NCI-H2029 treated with DMSO at 0.1 percent for 48 hours (cell line): ENCODE measurements around the gene CCDC172.
"Not testable (repeated sequence)": the region's sequence is repeated elsewhere in the genome, so short reads cannot be mapped to it uniquely, and the experiment has no call there.

Source experiments
- DNase-seq: peaks from one replicate; lab custom pipeline; 2025; lab: John Stamatoyannopoulos, UW

The CCDC172 gene

DNA sequence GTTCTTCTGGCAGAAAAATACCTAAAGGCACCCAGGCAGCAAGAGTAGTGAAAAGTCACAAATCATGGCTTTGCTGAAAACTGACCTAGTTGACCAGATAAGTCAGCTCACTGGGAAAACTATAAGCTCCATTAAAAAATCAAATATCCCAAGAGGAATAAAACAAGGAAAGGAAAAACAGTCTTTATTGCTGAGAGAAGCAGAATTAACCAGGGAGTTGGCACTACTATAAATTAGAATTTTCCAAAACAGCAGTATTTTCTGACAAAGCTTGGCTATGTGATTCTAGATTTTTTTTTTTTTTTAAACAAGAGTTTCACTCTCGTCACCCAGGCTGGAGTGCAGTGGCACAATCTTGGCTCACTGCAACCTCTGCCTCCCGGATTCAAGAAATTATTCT is 12.6 kb downstream of the CCDC172 start:
- no peak for DNase-seq

DNA sequence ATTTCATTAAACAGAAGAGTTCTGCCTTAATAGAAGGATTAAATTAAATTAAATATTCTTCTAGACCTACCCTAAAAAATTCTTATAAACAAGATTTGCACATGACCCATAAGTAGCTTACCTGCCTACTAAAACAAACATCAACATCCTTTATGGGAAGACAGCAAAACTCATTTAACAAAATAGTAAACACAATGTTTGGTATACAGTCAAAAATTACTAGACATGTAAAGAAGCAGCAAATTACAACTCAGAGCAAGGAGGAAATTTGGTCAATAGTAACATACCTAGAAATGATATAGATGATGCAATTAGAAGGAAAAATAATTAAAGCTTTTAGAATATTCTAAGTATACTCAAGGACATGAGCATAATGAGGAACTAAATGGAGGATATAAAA is 27.9 kb downstream of the CCDC172 start:
- DNase-seq, result no peak

DNA sequence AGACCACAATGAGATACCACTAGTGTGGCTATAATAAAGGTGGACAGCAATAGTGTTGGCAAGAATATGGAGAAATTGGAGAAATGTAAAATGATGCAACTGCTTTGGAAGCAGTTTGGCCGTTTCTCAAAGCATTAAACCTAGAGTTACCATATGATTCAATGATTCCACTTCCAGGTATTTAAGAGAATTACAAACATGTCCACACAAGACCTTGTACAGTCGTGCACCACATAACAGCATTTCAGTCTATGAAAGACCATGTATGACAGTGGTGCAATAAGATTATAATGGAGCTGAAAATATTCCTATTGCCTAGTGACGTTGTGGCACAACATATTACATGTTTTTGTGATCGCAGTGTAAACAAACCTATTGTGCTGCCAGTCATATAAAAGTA is 29.6 kb downstream of the CCDC172 start:
- no peak for DNase-seq

DNA sequence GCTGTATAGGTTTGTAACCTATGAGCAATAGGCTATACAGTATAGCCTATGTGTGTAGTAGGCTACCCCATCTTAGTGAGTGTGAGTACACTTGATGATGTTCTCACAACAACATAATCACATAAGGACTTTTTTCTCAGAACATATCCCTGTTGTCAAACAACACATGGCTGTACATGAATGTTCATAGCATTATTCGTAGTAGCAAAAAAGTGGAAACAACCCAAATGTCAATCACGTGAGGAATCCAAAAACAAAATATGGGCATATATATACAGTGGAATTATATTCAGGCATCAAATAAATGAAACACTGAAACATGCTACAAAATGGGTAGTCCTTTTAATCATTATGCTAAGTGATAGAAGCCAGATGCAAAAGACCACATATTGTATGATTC is 31.1 kb downstream of the CCDC172 start:
- DNase-seq, result no peak

DNA sequence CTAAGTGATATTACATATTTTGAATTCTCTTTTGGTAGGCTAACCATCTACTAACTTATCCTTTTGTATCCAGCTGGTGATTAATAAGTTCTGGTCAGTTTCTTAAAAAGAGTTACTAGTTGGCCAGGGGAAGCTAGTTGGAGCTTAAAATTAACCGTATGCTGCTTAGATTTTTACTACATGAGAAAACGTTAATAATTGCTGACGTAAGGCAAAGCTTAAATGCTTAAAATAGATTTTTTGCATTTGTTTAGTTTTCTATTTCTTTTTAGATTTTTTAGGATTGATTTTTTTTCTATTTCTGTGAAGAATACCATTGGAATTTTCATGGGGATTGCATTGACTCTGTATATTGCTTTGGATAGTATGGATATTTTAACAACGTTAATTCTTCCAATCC is 32.6 kb downstream of the CCDC172 start:
- no peak for DNase-seq

DNA sequence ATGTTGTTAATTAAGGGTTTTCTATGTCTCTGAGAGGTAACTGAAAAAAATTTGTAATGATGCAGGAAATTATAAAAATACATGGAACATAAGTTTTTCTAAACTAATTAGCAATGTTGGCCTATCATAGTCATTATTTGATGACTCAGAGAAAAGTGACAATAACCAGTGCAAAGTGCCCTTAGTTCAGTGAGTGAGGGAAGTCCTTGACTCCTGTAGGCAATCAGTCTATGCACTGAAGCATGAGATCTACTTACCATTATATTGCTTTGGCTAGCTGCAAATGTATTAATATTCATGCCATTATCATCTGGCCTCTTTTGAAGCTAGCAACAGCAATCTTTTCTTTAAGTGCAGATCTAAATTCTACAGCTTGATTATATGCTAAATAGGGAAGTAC is 40.6 kb downstream of the CCDC172 start:
- DNase-seq, result no peak

DNA sequence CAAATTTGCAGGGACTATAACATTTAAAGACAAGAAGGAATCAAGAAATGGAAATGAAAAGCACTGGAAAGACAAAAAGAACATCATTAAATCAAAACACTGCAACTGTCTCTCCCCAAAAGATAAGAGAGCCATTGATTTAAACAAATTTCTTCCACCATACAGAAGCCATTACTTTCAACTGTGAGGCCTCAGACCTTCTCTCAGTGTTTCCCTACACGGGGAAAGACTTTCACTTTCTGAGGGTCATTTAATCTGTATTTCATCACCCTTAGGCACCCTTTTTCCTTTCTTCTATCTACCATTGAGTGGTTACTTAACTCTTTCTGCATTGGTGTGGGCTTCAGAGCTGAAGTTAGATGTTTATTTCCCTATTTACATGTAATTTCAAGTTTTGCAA is 47.5 kb downstream of the CCDC172 start:
- no peak for DNase-seq

DNA sequence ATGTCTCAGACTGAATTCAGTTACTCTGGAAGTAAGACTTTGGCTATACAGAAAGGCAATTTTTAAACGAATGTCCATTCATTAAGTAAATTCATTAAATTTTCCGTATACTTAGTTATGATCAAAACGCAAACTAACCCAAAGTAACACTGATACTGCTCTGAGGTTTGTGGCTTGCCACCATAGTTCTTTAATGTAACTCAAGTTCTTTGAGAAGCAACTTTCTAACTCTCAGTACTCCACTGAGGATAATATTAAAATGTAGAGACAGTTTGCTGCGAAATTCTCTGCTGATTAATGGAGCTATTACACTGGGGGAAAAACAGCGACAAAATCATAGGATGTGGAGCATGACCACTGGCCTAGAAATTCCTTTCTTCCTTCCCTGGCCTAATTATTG is 58.0 kb downstream of the CCDC172 start:
- no peak for DNase-seq

DNA sequence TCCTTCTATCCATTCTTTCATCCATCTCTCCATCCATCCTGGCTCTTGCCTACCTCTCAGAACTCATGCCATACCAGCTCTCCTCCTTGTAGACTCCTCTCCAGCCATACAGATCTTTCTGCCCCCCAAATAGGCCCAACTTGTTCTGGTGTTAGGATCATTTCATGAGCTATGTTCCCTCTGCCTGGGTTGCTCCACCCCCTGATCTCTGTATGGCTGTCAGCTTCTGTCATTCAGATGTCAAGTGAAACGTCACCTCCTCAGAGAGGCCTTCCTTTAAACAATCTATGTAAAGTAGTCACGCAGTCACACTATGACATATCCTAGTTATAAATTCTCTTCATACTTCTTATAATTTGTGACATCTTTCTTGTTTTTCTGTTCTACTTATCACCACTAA is 61.1 kb downstream of the CCDC172 start:
- DNase-seq, result no peak

DNA sequence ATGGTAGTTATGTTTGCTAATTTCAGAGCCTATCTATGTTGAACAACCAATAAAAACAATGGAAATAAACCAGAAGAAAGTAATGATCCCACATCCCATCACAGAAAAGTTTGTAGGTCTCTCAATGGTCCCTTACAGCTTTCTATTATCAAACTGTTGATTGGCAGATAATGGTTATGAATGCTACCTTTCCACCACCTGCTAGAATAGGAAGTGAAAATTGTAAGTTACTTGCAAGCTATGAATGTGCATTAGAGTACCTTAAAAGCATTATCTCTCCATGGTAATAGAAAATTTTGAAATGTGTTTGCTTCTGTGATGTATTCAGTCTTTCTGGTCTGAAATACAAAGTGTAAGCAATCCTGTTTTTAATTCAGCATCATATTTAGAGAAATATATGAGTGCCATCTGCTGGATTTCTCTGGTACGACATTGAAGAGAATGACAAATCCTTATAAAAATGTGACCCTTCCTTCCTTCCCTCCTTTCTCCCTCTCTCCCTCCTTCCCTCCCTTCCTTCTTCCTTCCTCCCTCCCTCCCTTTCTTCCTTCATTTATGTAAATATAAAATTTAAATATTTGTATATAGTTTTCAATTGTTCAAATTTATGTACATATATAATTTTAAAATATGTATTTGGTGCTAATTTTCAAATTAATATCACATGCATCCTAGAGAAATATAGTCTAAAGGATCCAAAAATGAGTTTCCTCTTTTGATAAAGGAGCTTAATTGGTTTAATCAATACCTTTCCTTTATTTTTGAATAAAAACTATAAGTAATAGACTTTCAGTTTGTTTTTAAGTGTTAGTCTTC is 62.0 kb downstream of the CCDC172 start:
- no peak for DNase-seq

DNA sequence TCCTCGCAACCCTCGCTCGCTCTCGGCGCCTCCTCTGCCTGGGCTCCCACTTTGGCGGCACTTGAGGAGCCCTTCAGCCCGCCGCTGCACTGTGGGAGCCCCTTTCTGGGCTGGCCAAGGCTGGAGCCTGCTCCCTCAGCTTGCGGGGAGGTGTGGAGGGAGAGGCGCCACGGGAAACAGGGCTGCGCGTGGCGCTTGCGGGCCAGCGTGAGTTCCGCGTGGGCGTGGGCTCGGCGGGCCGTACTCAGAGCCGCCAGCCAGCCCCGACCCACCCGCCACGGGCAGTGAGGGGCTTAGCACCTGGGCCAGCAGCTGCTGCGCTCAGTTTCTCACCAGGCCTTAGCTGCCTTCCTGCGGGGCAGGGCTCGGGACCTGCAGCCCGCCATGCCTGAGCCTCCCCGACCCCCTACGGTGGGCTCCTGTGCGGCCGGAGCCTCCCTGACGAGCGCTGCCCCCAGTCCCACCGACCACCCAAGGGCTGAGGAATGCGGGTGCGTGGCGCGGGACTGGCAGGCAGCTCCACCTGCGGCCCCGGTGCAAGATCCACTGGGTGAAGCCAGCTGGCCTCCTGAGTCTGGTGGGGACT is 69.1 kb downstream of the CCDC172 start:
- DNase-seq, result not testable (repeated sequence)

DNA sequence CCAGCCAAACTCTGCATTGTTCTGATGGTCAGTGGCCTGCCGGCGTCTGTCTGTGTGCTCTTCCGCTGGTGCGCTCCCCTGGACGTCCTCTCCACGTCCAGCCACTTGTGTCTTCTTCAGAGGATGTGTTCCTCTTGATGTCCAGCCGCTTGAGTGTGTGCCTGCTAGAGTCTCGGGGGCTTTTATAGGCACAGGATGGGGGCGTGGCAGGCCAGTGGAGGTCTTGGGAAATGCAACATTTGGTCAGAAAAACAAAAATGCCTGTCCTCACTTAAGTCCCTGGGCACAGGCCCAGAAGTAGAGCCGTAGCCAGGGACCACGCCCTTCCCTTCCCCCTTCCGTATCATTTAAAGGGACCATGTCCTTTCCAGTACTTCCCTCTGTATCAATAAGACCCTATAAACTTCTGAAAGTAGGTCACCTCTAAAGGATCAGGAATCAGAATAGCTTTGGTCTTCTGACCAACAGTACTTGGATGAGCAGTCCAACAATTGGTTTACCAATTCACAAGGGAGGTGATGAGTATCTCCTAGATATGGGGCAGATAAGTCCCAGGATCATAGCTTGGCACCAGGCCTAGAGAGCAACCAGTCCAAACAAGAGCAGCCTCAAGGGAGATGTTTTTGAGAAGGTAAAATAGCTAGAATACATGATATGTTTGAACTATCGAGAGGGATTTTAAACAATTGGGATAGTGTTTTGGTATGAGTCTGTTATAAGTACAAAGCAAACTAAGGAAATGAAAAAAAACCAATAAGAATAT is 71.2 kb downstream of the CCDC172 start:
- no peak for DNase-seq

DNA sequence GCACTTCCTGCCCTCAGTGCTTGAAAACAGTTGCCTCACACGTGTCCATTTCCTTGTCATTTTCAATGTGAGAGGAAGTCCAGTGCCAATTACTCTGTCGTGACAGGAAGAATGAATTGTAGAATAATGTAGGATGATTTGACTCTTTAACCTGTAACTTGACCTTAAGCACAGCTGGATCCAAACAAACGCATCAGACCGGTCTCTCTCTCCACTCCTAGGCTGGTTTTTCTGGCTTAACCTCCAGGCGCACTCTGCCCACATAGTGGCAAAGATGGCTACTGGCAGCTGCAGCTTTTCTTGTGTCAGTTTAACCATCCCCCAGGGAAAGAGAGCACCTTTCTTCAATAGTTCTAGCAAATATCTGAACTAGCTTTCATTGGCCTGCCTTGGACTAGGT is 74.0 kb downstream of the CCDC172 start:
- no peak for DNase-seq

DNA sequence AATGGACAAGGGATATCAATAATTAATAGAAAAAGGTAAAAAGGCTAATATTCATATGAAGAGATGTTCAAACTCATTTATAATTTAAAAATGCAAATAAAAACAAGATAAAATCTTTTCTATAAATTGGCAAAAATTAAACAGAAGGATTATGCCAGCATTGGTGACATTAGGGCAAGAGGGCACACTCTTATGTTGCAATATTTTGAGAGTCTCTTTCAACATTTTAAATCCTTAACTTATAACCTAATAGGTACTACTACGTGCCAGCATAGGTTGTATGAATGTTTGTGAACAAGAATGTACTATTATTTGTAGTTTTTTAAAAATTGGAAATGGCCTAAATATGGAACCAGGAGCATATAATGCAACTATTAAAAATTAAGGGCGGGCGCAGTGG is 78.6 kb downstream of the CCDC172 start:
- DNase-seq, result no peak

DNA sequence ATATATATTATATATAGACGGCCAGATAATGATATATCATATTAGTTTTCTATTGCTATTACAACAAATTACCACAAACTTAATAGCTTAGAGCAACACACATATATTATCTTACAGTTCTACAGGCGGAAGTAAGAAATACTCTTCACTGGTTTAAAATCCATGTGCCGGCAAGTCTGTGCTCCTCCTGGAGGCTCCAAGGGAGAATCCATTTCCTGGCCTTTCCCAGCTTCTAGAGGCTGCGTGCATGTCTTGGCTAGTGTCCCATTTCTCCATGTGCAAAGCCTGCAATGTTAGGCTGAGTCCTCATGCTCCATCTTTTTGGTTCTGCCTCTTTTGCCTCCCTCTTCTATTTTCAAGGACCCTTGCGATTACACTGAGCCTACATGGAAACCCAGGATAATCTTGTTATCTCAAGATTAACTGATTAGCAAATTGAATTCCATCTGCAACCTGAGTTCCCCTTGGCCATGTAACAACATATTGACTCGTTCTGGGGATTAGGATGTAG is 79.5 kb downstream of the CCDC172 start:
- no peak for DNase-seq

DNA sequence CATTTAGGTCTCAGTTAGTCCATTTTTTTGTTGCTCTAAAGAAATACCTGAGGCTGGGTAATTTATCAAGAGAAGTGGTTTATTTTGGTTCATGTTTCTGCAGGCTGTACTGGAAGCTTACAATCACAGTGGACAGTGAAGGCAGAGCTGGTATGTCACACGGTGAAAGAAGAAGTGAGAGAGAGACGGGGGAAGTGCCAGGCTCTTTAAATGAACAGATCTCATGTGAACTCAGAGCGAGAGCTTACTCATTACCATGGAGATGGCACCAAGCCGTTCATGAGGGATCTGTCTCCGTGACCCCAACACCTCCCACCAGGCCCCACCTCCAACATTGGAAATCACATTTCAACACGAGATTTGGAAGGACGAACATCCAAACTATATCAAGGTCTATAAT is 84.5 kb downstream of the CCDC172 start:
- no peak for DNase-seq

DNA sequence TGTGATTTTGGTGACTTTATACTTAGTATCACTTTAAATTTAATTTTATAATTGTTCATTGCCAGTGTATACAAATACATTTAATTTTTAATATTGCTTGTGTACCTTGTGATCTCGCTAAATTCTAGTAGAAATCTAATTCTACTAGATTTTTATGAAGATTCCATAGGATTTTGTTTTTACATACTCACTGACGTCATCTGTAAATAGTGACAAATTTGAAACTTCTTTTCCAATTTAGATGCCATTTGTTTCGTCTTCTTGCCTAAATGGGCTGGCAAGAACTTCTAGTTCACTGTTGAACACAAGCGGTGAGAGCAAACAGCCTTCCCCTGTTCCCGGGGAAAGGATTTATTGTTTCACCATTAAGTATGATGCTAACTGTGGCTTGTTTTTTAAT is 86.1 kb downstream of the CCDC172 start:
- DNase-seq, result no peak

DNA sequence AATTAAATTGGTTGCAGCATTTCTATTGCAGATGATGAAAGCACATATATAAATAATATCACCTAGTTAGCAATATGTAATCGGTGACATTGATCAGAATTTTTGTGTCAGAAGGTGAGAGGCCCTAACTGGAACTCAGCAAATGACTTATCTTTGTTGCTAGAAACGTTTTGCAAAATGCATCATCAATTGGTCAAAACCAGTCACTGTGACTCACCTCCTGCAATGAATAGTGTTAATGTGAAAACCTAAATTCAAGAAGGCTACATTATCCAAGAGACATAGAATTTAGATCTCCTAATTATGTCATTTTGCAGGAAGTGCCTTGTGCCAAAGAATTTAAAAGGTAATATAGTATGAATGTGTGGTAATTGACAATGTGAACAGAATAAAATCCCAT is 93.6 kb downstream of the CCDC172 start:
- no peak for DNase-seq

DNA sequence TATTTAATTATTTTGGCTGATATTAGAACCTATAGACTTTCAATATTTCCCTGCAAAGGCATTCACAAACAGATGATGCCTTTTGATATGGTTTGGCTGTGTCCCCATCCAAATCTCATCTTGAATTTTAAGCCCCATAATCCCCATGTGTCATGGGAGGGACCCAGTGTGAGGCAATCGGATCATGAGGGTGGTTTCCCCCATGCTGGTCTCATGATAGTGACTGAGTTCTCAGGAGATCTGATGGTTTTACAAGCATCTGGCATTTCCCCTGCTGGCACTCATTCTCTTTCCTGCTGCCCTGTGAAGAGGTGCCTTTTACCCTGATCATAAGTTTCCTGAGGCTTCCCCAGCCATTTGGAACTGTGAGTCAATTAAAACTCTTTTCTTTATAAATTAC is 94.1 kb downstream of the CCDC172 start:
- DNase-seq, result no peak

DNA sequence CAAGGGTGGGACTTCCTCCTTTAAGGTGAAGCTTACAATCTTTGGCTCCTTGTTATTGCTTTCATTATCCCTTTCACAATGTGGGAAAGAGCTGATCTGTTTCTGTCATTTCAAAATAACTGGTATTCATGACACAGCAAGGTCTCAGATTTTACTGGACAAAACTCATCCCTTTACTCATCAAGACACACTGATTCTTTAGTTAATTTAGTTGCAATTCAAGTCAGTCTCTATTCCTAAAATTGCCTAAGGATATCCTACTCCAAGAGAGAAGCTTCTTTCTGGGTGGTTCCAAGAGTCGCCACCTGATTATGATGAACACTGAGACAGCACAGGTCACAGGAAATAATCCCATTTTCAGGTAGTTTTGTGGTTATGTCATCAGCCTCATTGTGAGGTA is 97.6 kb downstream of the CCDC172 start:
- DNase-seq, result no peak

DNA sequence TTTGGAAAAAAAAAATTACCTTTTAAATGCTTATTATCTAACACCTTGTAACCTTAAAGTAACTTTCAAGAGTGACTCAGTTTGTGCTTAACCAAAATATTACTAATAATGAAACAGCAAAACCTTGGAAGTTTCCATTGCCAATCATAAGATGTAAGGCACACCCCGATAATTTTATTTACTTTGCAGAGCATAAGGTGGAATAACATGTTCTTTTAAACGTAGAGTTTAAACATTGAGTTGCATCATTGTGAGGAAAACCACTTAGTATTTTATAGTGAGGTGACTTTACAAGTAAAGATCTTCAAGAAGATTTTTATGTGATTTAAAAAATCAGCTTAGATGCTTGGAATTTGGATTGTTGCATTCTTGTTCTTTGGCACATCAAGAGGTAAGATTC is 103.4 kb downstream of the CCDC172 start, which contains the start of gene PNLIPRP3:
PNLIPRP3 (plus strand) TSS at position 177 of the 400 bp plus-strand sequence; CDS start at position 343, 166 bp downstream.
- no peak for DNase-seq

DNA sequence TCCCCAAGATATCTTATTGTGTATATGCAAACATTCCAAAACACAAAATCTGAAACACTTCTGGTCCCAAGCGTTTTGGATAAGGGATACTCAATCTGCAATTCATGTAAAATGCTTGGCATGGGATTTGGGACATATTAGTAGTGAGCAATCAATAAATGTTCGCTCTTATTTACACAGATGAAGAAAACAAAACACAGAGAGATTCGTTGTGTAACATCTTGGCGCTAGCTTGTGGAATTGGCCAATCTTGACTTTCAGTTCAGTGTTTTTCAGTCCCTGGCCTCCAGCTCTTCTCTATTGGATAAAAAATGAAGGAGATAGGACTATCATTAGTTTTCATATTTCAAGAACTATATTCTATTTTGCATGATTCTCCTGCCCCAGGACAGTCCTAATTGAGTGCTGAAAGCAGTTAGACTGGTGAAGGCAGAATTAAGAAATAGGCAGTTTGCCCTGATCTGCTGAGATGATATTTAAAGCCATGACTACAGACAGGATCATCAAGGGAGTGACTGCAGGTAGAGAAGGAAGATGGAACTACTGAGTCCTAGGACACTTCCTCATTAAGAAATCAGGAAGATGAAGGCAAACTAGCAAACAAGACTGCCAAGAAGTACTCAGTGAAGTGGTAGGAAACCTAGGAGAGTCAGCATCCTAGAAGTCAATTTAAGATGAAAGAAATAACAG is 105.2 kb downstream of the CCDC172 start:
- no peak for DNase-seq
